Uterus (tissue), 4 donors: ENCODE data around the gene ACOXL. TPM values are rescaled to one million over a fixed set of nuclear protein-coding genes. Genes with fewer than 3 reads are reported as not detected.

Experiments used
- DNase-seq, 2 donors: peaks; one replicate each; pipeline ENCODE4 v3.0.0-alpha.2; 2019 to 2020
- H3K27ac ChIP-seq, 2 donors: fragments of 200-600 bp; sonication (generic); 1 replicate in 1 of 2; 2 replicates in 1 of 2; pipeline ENCODE4 v1.5.1; 2016 to 2018
- H3K27me3 ChIP-seq, 2 donors: fragments of 200-600 bp; sonication (generic); one replicate each; pipeline ENCODE4 v1.5.1; 2018 to 2019; ENCODE audit warnings: control low read depth in 1 of 2
- H3K36me3 ChIP-seq, 2 donors: fragments of 200-600 bp; sonication (generic); one replicate each; pipeline ENCODE4 v1.5.1; 2019; ENCODE audit warnings: control low read depth in 1 of 2
- H3K4me1 ChIP-seq, 2 donors: fragments of 200-600 bp; sonication (generic); one replicate each; pipeline ENCODE4 v1.5.1; 2018 to 2019; ENCODE audit warnings: control low read depth in 1 of 2
- H3K4me3 ChIP-seq, 2 donors: fragments of 200-600 bp; sonication (generic); 1 replicate in 1 of 2; 2 replicates in 1 of 2; pipeline ENCODE4 v1.5.1; 2018 to 2019; ENCODE audit warnings: mild to moderate bottlenecking in 1 of 2
- H3K9me3 ChIP-seq, 2 donors: fragments of 200-600 bp; sonication (generic); one replicate each; pipeline ENCODE4 v1.5.1; 2019; ENCODE audit warnings: control low read depth in 1 of 2
- POLR2A ChIP-seq, 2 donors: fragments of 450-650 bp; IDR thresholded peaks; one replicate each; pipeline ENCODE4 v1.6.1; 2016; ENCODE audit warnings: antibody characterized with exemption in 2 of 2, mild to moderate bottlenecking in 1 of 2, moderate library complexity in 1 of 2
- intact Hi-C: fragments of 100-400 bp; cut with DNase I; formaldehyde crosslinking; loops from one replicate; pipeline ENCODE4 v1.15.1; 2023; ENCODE audit warnings: low total_unique reads
- total RNA-seq, 4 donors: library from RNA; depleted of rRNA in 3 of 4; stranded (reverse); fragments of >200 nt in 3 of 4; gene quantifications; one replicate each; pipeline versions ENCODE4 v1.1.0 to v1.2.4, GENCODE V29; 2014 to 2023
- TF ChIP-seq, protein P1 (sequence below), 4 experiments: fragments of 200-600 bp in 2 of 4; fragments of 450-650 bp in 2 of 4; sonication (generic) in 2 of 4; IDR thresholded peaks; one replicate each; pipeline ENCODE4 v1.5.1; 2016 to 2019; ENCODE audit warnings: antibody characterized with exemption in 4 of 4, mild to moderate bottlenecking in 2 of 4, moderate library complexity in 1 of 4
- donor health status: DM: yes; HTN: yes; CAD: no.

Gene ACOXL
- total RNA-seq, 4 donors from 2014 or later, result 0.18 to 0.41 TPM; not detected in 2

DNA sequence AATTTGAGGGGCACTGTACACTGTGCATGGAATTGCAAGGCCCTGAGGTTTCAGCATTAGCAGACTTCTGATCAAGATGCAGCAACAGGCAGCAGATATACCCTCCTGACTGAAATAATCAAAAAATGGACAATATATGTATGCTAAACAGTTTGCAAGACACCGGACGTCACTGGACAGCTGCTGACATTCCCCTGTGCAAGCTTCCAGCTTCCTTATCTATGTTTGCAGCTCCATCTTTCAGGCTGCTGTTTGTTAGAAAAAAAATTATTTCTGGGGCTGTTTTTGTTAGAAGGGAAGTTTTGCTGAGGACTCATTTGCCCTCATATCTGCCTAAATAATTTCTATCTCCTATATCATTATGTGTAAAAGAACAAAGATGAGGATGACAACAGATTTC, 208.9 kb downstream of the ACOXL start:
- no peak for DNase-seq
- intact Hi-C loops, result no loop called here
- no peaks in the 10 kb centered on the region for H3K4me1 ChIP-seq

DNA sequence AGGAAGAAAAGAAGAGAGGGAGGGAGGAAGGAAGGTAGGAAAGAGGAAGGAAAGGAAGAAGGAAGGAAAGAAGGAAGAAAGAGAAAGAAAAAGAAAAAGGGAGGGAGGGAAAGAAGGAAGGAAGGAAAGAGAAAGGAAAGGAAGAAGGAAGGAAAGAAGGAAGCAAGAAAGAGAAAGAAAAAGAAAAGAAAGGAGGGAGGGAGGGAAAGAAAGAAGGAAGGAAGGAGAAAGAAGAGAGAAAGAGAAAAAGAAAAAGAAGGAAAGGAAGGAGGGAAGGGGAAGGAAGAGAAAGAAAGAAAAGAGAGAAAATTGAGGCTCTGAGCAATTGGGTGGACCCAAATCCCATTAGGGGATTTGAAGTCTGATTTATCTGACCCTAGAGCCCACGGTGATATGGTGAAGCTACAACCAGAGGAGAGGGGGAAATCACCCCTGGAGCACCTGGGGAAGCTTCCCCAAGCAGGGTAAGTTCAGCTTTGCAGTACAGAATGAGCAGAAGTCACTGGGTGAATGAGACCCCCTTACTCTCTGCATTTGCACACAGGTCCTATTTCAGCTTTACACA, 210.8 kb downstream of the ACOXL start:
- no peaks in the 10 kb centered on the region for H3K4me1 ChIP-seq
- no peaks in the 10 kb centered on the region for H3K27me3 ChIP-seq
- intact Hi-C loops, result no loop called here
- no peaks in the 10 kb centered on the region for H3K9me3 ChIP-seq
- no peak overlapping the region for H3K27ac ChIP-seq
- DNase-seq, result no peak
- H3K4me3 ChIP-seq, result no peak overlapping the region
- no peaks in the 10 kb centered on the region for H3K36me3 ChIP-seq
- TF ChIP-seq, protein P1, sequence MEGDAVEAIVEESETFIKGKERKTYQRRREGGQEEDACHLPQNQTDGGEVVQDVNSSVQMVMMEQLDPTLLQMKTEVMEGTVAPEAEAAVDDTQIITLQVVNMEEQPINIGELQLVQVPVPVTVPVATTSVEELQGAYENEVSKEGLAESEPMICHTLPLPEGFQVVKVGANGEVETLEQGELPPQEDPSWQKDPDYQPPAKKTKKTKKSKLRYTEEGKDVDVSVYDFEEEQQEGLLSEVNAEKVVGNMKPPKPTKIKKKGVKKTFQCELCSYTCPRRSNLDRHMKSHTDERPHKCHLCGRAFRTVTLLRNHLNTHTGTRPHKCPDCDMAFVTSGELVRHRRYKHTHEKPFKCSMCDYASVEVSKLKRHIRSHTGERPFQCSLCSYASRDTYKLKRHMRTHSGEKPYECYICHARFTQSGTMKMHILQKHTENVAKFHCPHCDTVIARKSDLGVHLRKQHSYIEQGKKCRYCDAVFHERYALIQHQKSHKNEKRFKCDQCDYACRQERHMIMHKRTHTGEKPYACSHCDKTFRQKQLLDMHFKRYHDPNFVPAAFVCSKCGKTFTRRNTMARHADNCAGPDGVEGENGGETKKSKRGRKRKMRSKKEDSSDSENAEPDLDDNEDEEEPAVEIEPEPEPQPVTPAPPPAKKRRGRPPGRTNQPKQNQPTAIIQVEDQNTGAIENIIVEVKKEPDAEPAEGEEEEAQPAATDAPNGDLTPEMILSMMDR (IDR thresholded peaks at IDR 0.05), result no peak
- TF ChIP-seq POLR2A (IDR thresholded peaks at IDR 0.05), result no peak

More for the DNA sequence above, 208.9 kb downstream of the ACOXL start:
- Histone ChIP-seq H3K27me3 (no peaks in the 10 kb centered on the region), H3K27ac (no peak overlapping the region), H3K4me3 (no peak overlapping the region), H3K9me3 (no peaks in the 10 kb centered on the region), H3K36me3 (no peaks in the 10 kb centered on the region)
- TF ChIP-seq, protein P1 (IDR thresholded peaks at IDR 0.05), result no peak
- no peak for TF ChIP-seq POLR2A (IDR thresholded peaks at IDR 0.05)

DNA sequence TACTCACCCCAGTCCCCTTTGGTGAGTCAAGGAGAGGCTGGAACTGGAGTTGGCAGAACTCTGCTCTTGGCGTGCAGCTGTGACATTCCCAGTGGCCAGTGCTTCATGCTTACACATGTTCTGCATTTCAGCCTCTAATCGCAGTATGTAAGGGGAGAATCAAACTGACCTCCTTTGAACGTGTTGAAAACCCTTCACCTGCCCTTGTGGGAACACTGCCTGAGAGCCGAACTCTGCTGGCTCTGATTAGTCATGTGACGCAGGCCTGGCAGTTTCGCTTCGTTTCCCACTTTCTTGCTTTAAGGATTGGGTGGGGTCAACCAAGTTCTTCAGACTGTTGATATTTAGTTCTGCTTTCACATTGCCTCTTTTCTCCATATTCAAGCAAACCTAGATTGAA, 214.5 kb downstream of the ACOXL start:
- H3K9me3 ChIP-seq, result no peaks in the 10 kb centered on the region
- H3K27ac ChIP-seq, result no peak overlapping the region
- no peak for TF ChIP-seq POLR2A (IDR thresholded peaks at IDR 0.05)
- TF ChIP-seq, protein P1 (IDR thresholded peaks at IDR 0.05), result no peak
- no peaks in the 10 kb centered on the region for H3K27me3 ChIP-seq
- H3K36me3 ChIP-seq, result no peaks in the 10 kb centered on the region
- intact Hi-C loops, result no loop called here
- no peak overlapping the region for H3K4me3 ChIP-seq
- no peak for DNase-seq
- H3K4me1 ChIP-seq, result no peaks in the 10 kb centered on the region

DNA sequence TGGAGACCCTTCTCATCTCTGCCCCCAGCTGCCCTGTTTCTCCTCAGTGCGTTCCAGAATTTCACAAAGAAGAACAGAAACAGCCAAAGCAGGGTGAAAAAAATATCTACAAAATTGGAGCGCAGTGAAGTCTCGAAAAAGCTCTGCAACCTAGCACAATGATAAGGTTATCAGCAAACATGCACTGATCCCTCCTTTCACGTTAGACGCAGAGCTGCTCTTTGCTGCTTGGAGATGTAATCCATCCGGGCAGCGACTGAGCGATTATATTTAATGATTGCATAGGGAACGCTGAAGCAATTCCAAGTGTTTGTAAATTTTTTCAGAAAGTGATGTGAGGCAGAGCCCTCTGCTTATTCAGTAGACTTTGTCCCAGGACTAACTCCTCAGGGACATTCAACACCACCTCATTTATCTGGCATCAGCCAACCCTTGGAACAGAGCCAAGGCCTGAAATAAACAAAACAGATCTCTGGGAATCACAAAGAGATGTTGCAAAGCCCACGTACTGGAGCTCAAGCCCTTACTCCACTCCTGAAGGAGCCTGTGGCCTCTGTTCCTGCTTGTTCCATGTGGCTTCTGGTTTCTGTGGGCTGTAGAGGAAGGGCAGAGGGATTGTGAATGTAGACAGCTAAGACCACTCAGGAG, 215.8 kb downstream of the ACOXL start:
- Histone ChIP-seq H3K36me3 (no peaks in the 10 kb centered on the region), H3K27ac (no peak overlapping the region), H3K9me3 (no peaks in the 10 kb centered on the region), H3K4me3 (no peak overlapping the region), H3K27me3 (no peaks in the 10 kb centered on the region), H3K4me1 (no peaks in the 10 kb centered on the region)
- intact Hi-C loops, result no loop called here
- DNase-seq, result no peak
- TF ChIP-seq, protein P1 (IDR thresholded peaks at IDR 0.05), result no peak
- TF ChIP-seq POLR2A (IDR thresholded peaks at IDR 0.05), result no peak

DNA sequence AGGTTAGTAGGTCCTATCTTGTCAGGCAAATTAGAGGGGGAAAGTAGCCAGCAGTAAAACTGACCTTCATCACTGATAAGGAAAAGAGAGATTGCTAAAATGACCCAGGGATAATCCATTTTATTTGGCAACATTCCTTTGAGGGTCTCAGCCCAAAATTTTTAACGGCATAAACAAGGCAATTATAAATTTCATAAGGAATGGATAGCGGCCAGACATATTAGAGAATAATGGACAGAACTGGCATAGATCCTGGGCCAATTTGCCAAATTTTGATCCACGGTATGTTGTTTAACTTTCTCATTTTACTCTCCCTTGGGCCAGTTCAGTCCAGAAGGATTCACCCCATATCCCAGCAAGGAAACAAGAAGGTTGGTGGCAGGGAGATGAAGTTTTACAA, 217.9 kb downstream of the ACOXL start:
- Histone ChIP-seq H3K4me1 (no peaks in the 10 kb centered on the region), H3K27ac (no peak overlapping the region), H3K9me3 (no peaks in the 10 kb centered on the region), H3K36me3 (no peaks in the 10 kb centered on the region), H3K27me3 (no peaks in the 10 kb centered on the region), H3K4me3 (no peak overlapping the region)
- intact Hi-C loops, result no loop called here
- no peak for DNase-seq
- TF ChIP-seq POLR2A (IDR thresholded peaks at IDR 0.05), result no peak
- TF ChIP-seq, protein P1 (IDR thresholded peaks at IDR 0.05), result no peak
